GM21447 (cell line): ENCODE results near the gene MAP3K3.

Experiments
- ATAC-seq: cut with Tn5 transposase; IDR thresholded peaks from one replicate; pipeline ENCODE4 v1.9.1; 2021; ENCODE audit not compliant: unreplicated experiment

The MAP3K3 gene

GRCh38 chr17:63622574-63623390 is 565 bp downstream of the MAP3K3 start:
- peak; percentile 25 for ATAC-seq

- no peak for ATAC-seq
Observed at GRCh38 chr17:63623786-63624530, 1.7 kb downstream of the MAP3K3 start.

- ATAC-seq = no peak
Observed at GRCh38 chr17:63624531-63624880, 2.3 kb downstream of the MAP3K3 start.

- ATAC-seq = no peak
Observed at GRCh38 chr17:63626551-63627180, 4.4 kb downstream of the MAP3K3 start.

- ATAC-seq = no peak
Observed at GRCh38 chr17:63629627-63630026, 7.4 kb downstream of the MAP3K3 start.

- no peak for ATAC-seq
Observed at GRCh38 chr17:63631062-63631461, 8.8 kb downstream of the MAP3K3 start.

- ATAC-seq = no peak
Observed at GRCh38 chr17:63631626-63632025, 9.4 kb downstream of the MAP3K3 start.

- no peak for ATAC-seq
Observed at GRCh38 chr17:63633742-63634141, 11.5 kb downstream of the MAP3K3 start.

- no peak for ATAC-seq
Observed at GRCh38 chr17:63634163-63634562, 11.9 kb downstream of the MAP3K3 start.

GRCh38 chr17:63634816-63635215 is 12.6 kb downstream of the MAP3K3 start:
- ATAC-seq = no peak

GRCh38 chr17:63635290-63635689 is 13.1 kb downstream of the MAP3K3 start:
- no peak for ATAC-seq

GRCh38 chr17:63635787-63636186 is 13.6 kb downstream of the MAP3K3 start:
- ATAC-seq = no peak

GRCh38 chr17:63639125-63639524 is 16.9 kb downstream of the MAP3K3 start:
- no peak for ATAC-seq

GRCh38 chr17:63640038-63640437 is 17.8 kb downstream of the MAP3K3 start:
- ATAC-seq = no peak

GRCh38 chr17:63641692-63642448 is 19.7 kb downstream of the MAP3K3 start:
- ATAC-seq = no peak

- no peak for ATAC-seq
Observed at GRCh38 chr17:63644846-63645245, 22.6 kb downstream of the MAP3K3 start.

GRCh38 chr17:63645775-63646487 is 23.7 kb downstream of the MAP3K3 start:
- peak; percentile 53 for ATAC-seq

GRCh38 chr17:63646488-63646806 is 24.2 kb downstream of the MAP3K3 start:
- ATAC-seq = peak; percentile 86

GRCh38 chr17:63647065-63647725 is 25.0 kb downstream of the MAP3K3 start:
- no peak for ATAC-seq

- no peak for ATAC-seq
Observed at GRCh38 chr17:63647936-63648335, 25.7 kb downstream of the MAP3K3 start.
